ENCODE measurements around the gene ARHGEF26. TPM values are rescaled to one million over a fixed set of nuclear protein-coding genes. Genes with fewer than 3 reads are reported as not detected.

ARHGEF26 gene
- polyA plus RNA-seq, 3 donors: 0.05 TPM; not detected in 2

GRCh38 chr3:154273381-154273780, 152.2 kb downstream of the ARHGEF26 start:
- 86% methylated on average over 2 of the region's 2 CpGs for WGBS (ENCODE audit: insufficient coverage)
- Mint-ChIP-seq H3K4me3 (no peak overlapping the region), H3K9me3 (peaks cover 0 to 2% (median 1%) of the 10 kb centered on the region in 7 donors), H3K27me3 (ENCODE audit: low read depth in 3 of 3) (no peaks in the 10 kb centered on the region), H3K36me3 (peaks cover 60 to 80% of the 10 kb centered on the region in 2 donors), H3K4me1 (no peaks in the 10 kb centered on the region), H3K27ac (no peak overlapping the region)
- DNase-seq: no peak
- no peak overlapping the region for H3K9ac ChIP-seq (ENCODE audit: insufficient read depth, low read length, poor library complexity, severe bottlenecking)
- no peaks in the 10 kb centered on the region for H3K9me3 ChIP-seq (replicated peaks in 1 of 2; ENCODE audit: control insufficient read depth in 1 of 2, insufficient read depth in 1 of 2, low read length in 2 of 2)
- H3K27ac ChIP-seq (ENCODE audit: low read depth in 1 of 2, low read length in 2 of 2): no peak overlapping the region
- no peak overlapping the region for H3K4me2 ChIP-seq (replicated peaks; ENCODE audit: extremely low read depth, low read length, poor library complexity, severe bottlenecking)
- TF ChIP-seq CTCF (IDR thresholded peaks at IDR 0.05): no peak
- H4K20me1 ChIP-seq (ENCODE audit: insufficient read depth, low read length): no peaks in the 10 kb centered on the region
- H3K4me1 ChIP-seq (ENCODE audit: control insufficient read depth in 1 of 2, insufficient read depth in 2 of 2, low read length in 2 of 2): no peaks in the 10 kb centered on the region
- H2AFZ ChIP-seq (ENCODE audit: insufficient read depth, low read depth, low read length, poor library complexity, severe bottlenecking): no peak overlapping the region
- no peak overlapping the region for H3K4me3 ChIP-seq (replicated peaks in 1 of 3; ENCODE audit: low read depth in 2 of 3, low read length in 3 of 3)
- no peaks in the 10 kb centered on the region for H3K79me2 ChIP-seq (ENCODE audit: insufficient read depth, low read length)
- intact Hi-C loops (cut with micrococcal nuclease): no loop called here
- no peaks in the 10 kb centered on the region for H3K27me3 ChIP-seq (ENCODE audit: control insufficient read depth in 2 of 2, insufficient read depth in 2 of 2, low read length in 2 of 2)
- H3K36me3 ChIP-seq (replicated peaks in 1 of 2; ENCODE audit: control insufficient read depth in 1 of 2, insufficient read depth in 2 of 2, low read length in 2 of 2): peaks cover 72 to 92% of the 10 kb centered on the region in 2 donors

DNA sequence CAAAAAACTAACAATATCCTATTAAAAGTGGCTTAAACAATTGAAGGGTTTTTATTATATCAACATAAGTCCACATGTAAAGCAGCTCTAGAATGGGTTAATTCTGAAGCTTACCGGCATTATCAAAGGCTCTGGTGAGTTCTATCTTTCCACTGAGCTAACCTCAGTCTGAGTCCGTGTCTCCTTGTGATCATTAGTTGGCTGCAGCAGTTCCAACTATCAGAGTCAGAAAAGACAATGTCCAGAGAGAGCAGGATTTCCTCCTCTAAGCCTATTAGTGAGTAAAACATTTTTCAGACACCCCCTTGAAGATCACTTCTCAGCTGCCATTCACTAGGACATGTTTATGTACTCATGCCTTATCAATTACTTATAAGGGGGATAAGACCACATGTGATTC, 153.2 kb downstream of the ARHGEF26 start:
- no peaks in the 10 kb centered on the region for H3K27me3 Mint-ChIP-seq (ENCODE audit: low read depth in 3 of 3)

More for the DNA sequence above, 153.2 kb downstream of the ARHGEF26 start:
- no peak overlapping the region for H3K4me2 ChIP-seq (replicated peaks; ENCODE audit: extremely low read depth, low read length, poor library complexity, severe bottlenecking)
- DNase-seq: no peak
- peaks cover 78 to 96% of the 10 kb centered on the region in 2 donors for H3K36me3 ChIP-seq (replicated peaks in 1 of 2; ENCODE audit: control insufficient read depth in 1 of 2, insufficient read depth in 2 of 2, low read length in 2 of 2)
- no peaks in the 10 kb centered on the region for H3K27me3 ChIP-seq (ENCODE audit: control insufficient read depth in 2 of 2, insufficient read depth in 2 of 2, low read length in 2 of 2)
- H3K9me3 Mint-ChIP-seq: no peaks in the 10 kb centered on the region
- H3K9ac ChIP-seq (ENCODE audit: insufficient read depth, low read length, poor library complexity, severe bottlenecking): no peak overlapping the region
- H3K36me3 Mint-ChIP-seq: peaks cover 61 to 80% of the 10 kb centered on the region in 2 donors
- no peaks in the 10 kb centered on the region for H4K20me1 ChIP-seq (ENCODE audit: insufficient read depth, low read length)
- no peak overlapping the region for H3K27ac ChIP-seq (ENCODE audit: low read depth in 1 of 2, low read length in 2 of 2)
- H3K4me1 Mint-ChIP-seq: no peaks in the 10 kb centered on the region
- H3K9me3 ChIP-seq (replicated peaks in 1 of 2; ENCODE audit: control insufficient read depth in 1 of 2, insufficient read depth in 1 of 2, low read length in 2 of 2): no peaks in the 10 kb centered on the region
- H3K4me3 Mint-ChIP-seq: no peak overlapping the region
- intact Hi-C loops (cut with micrococcal nuclease): no loop called here
- H3K4me1 ChIP-seq (ENCODE audit: control insufficient read depth in 1 of 2, insufficient read depth in 2 of 2, low read length in 2 of 2): no peaks in the 10 kb centered on the region
- no peak overlapping the region for H2AFZ ChIP-seq (ENCODE audit: insufficient read depth, low read depth, low read length, poor library complexity, severe bottlenecking)
- H3K79me2 ChIP-seq (ENCODE audit: insufficient read depth, low read length): no peaks in the 10 kb centered on the region
- no peak for TF ChIP-seq CTCF (IDR thresholded peaks at IDR 0.05)
- H3K4me3 ChIP-seq (replicated peaks in 1 of 3; ENCODE audit: low read depth in 2 of 3, low read length in 3 of 3): no peak overlapping the region
- WGBS (ENCODE audit: insufficient coverage): 100% methylated on average over 1 of the region's 2 CpGs
- H3K27ac Mint-ChIP-seq: no peak overlapping the region
